Measurements from ENCODE around the gene EXOC4.

GRCh38 chr7:133401225-133401624 lies 148.3 kb downstream of the EXOC4 start:
- no peak for TF ChIP-seq CTCF (IDR thresholded peaks at IDR 0.05)
- no peak for TF ChIP-seq SIN3A (IDR thresholded peaks at IDR 0.05; ENCODE audit: borderline replicate concordance, insufficient read depth, low read depth, low read length)
- no peak for TF ChIP-seq POLR2AphosphoS5 (IDR thresholded peaks at IDR 0.05; ENCODE audit: low read depth, low read length)

Data from Panc1 (cell line).